ENCODE data around the gene CHAT.

Gene CHAT

GRCh38 chr10:49613882-49614241, at the start of gene CHAT:
Gene CHAT (plus strand): TSS chr10:49614037. CDS start chr10:49614190, 153 bp downstream.
- no peak for DNase-seq (ENCODE audit: low read depth)

- no peak for DNase-seq (ENCODE audit: low read depth)
Measured at GRCh38 chr10:49564461-49565009, 49.3 kb upstream of the CHAT start.

GRCh38 chr10:49567810-49568209, 46.0 kb upstream of the CHAT start:
- no peak for DNase-seq (ENCODE audit: low read depth)

GRCh38 chr10:49568235-49568634, 45.6 kb upstream of the CHAT start:
- no peak for DNase-seq (ENCODE audit: low read depth)

GRCh38 chr10:49569031-49569631, 44.7 kb upstream of the CHAT start:
- DNase-seq (ENCODE audit: low read depth): peak; percentile 83

- DNase-seq (ENCODE audit: low read depth): no peak
Measured at GRCh38 chr10:49571388-49571787, 42.4 kb upstream of the CHAT start.

- DNase-seq (ENCODE audit: low read depth): no peak
Measured at GRCh38 chr10:49572594-49573114, 41.2 kb upstream of the CHAT start.

- DNase-seq (ENCODE audit: low read depth): no peak
Measured at GRCh38 chr10:49575489-49576072, 38.3 kb upstream of the CHAT start.

GRCh38 chr10:49577182-49577925, 36.5 kb upstream of the CHAT start:
- no peak for DNase-seq (ENCODE audit: low read depth)

- no peak for DNase-seq (ENCODE audit: low read depth)
Measured at GRCh38 chr10:49578392-49578791, 35.4 kb upstream of the CHAT start.

GRCh38 chr10:49579621-49580020, 34.2 kb upstream of the CHAT start:
- no peak for DNase-seq (ENCODE audit: low read depth)

GRCh38 chr10:49585387-49585786, 28.4 kb upstream of the CHAT start:
- no peak for DNase-seq (ENCODE audit: low read depth)

- DNase-seq (ENCODE audit: low read depth): no peak
Measured at GRCh38 chr10:49587981-49588380, 25.9 kb upstream of the CHAT start.

- DNase-seq (ENCODE audit: low read depth): peak; percentile 22
Measured at GRCh38 chr10:49592726-49593563, 20.9 kb upstream of the CHAT start.

GRCh38 chr10:49593564-49593875, 20.3 kb upstream of the CHAT start:
- DNase-seq (ENCODE audit: low read depth): no peak

GRCh38 chr10:49593998-49594397, 19.8 kb upstream of the CHAT start:
- DNase-seq (ENCODE audit: low read depth): no peak

- no peak for DNase-seq (ENCODE audit: low read depth)
Measured at GRCh38 chr10:49594594-49594993, 19.2 kb upstream of the CHAT start.

GRCh38 chr10:49595003-49595712, 18.7 kb upstream of the CHAT start:
- no peak for DNase-seq (ENCODE audit: low read depth)

- no peak for DNase-seq (ENCODE audit: low read depth)
Measured at GRCh38 chr10:49595713-49596492, 17.9 kb upstream of the CHAT start.

- no peak for DNase-seq (ENCODE audit: low read depth)
Measured at GRCh38 chr10:49596493-49596809, 17.4 kb upstream of the CHAT start.

GRCh38 chr10:49596836-49597235, 17.0 kb upstream of the CHAT start:
- no peak for DNase-seq (ENCODE audit: low read depth)

Measured in non-pigmented ciliary epithelial cell (primary cell).